Sciatic nerve (tissue), 2 donors: Measurements from ENCODE around the gene ZNF804B. TPM values are rescaled to one million over a fixed set of nuclear protein-coding genes. Genes with fewer than 3 reads are reported as not detected.

Source experiments
- ATAC-seq: fragments of 200-7000 bp; cut with Tn5 transposase; one replicate; pipeline ENCODE4 v1.9.1; 2020; ENCODE audit warnings: mild to moderate bottlenecking, moderate library complexity
- DNase-seq: peaks from one replicate; pipeline ENCODE4 v3.0.0-alpha.2; 2020; ENCODE audit warnings: low spot score
- intact Hi-C: fragments of 100-400 bp; cut with DNase I; formaldehyde crosslinking; loops from one replicate; pipeline ENCODE4 v1.14.2; 2022
- total RNA-seq: library from RNA; stranded (reverse); fragmentation: NEBNext Ultra II Directional; extraction: Animal tissue kit (Norgen Biotek cat#: 25700); gene quantifications from one replicate; pipeline ENCODE4 v1.2.1, GENCODE V29; 2021
- donor health status: DM: no; HTN: no; CAD: no.
- donor health status: DM: no; HTN: no; CAD: no.

ZNF804B gene
- total RNA-seq, 1 donor from 2014 or later, result not detected

DNA sequence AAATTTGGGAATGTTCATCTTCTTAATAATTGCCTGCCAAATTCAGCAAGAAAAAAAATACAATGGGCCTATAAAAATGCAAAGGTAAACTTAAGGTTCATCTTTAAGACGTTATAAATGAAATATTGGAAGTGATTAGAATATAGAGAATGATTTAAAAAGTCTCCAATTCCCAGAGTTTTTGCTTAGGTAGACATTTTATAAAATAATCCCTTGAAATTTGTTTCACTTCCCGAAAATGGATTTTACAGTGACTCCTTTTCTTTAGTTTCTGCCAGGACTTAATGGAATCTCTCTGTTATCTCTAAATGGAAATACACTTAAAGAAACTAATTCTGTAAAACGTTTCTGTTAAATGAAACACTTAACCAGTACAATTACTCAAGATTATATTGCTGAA is 580.2 kb downstream of the ZNF804B start:
- ATAC-seq (no peak), DNase-seq (no peak)
- intact Hi-C loops, result no loop called here

DNA sequence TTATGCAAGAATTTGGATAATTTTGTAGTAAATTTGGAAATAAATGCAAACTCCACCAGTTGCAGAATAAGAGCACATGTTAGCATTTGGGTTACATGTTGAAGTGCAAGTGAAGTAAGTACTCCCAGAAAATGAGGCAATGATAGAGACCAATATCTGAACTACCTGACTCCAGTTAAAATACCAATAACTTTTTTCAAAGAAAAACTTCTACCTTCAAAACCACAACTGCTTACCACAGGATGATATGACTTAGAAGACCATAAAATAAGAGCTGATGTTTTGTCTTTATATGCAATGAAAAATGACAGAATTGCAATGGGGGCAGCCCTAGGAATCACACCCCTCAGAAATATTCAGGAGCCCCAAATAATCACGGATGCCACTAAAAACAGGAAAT is 597.6 kb downstream of the ZNF804B start:
- intact Hi-C loops, result no loop called here
- ATAC-seq (no peak), DNase-seq (no peak)

DNA sequence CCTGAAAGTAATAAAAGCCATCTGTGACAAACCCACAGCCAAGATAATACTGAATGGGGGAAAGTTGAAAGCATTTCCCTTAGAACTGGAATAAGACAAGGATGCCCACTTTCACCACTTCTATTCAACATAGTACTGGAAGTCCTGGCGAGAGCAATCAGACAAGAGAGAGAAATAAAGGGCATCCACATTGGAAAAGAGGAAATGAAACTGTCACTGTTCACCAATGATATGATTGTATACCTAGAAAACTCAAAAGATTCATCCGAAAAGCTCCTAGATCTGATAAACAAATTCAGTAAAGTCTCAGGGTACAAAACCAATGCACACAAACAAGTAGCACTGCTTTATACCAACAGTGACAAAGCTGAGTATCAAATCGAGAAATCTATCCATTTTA is 617.7 kb downstream of the ZNF804B start:
- intact Hi-C loops, result no loop called here

DNA sequence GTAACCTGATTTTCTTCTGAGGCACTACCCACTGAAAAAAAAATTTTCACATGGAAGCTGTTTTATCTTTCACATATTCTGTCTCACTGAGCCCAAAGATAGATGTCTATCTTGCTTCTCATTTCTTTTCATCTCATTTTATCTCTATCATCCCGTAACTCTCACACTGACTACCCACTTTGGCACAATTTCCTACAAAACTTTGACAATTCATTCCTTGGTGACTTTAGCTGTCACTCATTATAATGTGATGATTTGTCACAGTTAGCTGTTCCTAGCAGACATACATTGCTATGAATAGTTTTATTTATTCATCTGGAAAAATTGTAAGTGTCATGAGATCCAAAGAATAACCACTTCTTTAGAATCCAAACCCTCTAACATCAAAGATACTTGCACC is 625.9 kb downstream of the ZNF804B start:
- intact Hi-C loops, result no loop called here
- ATAC-seq (no peak), DNase-seq (no peak)

More for the DNA sequence above, 617.7 kb downstream of the ZNF804B start:
- ATAC-seq (no peak), DNase-seq (no peak)

Other genes starting within 250 kb of the ZNF804B start
- not detected for gene TEX47, start 36.0 kb downstream of the ZNF804B start, total RNA-seq